AG09309 (cell line): ENCODE measurements around the gene CCT8L2.
"Not testable (repeated sequence)": the region's sequence is repeated elsewhere in the genome, so short reads cannot be mapped to it uniquely, and the experiment has no call there.

Source experiments
- DNase-seq: peaks from one replicate; pipeline ENCODE4 v3.0.0-alpha.2; 2010; ENCODE audit warnings: low read depth
- H3K4me3 ChIP-seq: 2 replicates; pipeline ENCODE4 v1.5.1; 2011; ENCODE audit warnings: mild to moderate bottlenecking, low read depth, low read length, moderate library complexity; ENCODE audit not compliant: control insufficient read depth
- CTCF ChIP-seq: IDR thresholded peaks from 2 replicates; pipeline ENCODE4 v1.5.1; 2011; ENCODE audit warnings: mild to moderate bottlenecking, low read depth, low read length, inconsistent platforms; ENCODE audit not compliant: insufficient read depth, control insufficient read depth; ENCODE audit errors: missing control alignments

CCT8L2 gene

GRCh38 chr22:16603448-16603768 is 10.8 kb upstream of the CCT8L2 start:
- no peak for DNase-seq
- no peak overlapping the region for H3K4me3 ChIP-seq
- no peak for TF ChIP-seq CTCF

- DNase-seq, H3K4me3 ChIP-seq: not testable (repeated sequence)
Observed at GRCh38 chr22:16602728-16603447, 10.3 kb upstream of the CCT8L2 start.

DNA sequence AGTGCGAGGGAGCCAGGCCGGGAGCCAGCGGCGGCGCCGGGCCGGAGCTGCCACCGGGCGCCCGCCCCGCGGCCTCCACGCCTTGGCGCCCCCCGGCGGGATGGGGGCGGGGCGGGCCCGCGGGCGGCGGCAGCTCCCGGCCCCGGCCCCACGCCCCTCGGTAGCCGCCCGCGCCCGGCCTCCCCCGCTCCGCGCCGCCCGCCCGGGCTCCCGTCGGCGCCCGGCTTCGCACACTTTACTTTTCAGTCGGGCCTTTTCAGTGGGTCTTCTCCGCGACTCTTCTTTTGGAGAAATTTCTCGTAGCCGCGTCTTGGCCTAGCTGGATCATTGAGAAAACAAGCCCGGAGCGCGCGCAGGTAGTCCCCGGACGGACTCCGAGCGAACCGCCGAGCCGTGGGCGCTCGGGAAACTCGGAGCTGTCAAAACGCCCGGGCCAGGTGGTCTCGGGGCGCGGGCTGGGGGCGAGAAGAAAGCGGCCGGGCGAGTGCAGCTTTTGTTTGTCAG is 9.7 kb upstream of the CCT8L2 start:
- DNase-seq, H3K4me3 ChIP-seq: not testable (repeated sequence)

DNA sequence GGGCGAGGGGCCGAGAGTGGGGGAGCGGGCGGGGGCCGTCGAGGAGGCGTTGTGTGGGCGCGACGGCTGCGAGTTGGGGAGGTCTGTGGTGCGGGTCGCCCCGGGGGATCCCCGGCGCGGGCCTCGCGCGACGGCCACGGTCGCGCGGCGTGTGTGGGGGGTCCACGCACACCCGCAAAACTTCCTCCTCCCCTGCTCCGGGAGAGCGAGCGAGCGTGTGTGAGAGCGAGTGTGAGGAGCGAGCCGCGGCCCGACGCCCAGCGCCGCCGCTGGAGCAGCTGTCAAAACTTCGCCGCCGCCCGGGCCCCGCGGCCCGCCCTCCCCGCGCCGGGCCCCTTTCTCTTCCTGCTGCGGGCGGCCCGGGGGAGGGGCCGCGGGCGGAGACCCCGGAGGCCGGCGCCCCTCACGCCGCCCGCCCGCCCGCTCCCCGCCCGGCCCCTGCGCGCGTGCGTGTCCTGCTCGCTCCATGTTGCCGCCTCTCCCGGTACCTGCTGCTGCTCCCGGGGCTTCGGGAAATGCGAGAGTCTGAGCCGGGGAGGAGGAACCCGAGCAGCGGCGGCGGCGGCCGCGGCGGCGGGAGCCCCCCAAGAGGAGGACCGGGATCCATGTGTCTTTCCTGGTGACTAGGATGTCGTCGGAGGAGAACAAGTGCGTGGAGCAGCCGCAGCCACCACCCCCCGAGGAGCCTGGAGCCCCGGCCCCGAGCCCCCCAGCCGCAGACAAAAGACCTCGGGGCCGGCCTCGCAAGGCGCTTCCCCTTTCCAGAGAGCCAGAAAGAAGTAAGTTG is 9.0 kb upstream of the CCT8L2 start:
- H3K4me3 ChIP-seq = no peak overlapping the region
- TF ChIP-seq CTCF = no peak

GRCh38 chr22:16600644-16601436 is 8.2 kb upstream of the CCT8L2 start:
- H3K4me3 ChIP-seq, DNase-seq: not testable (repeated sequence)

More for the DNA sequence above, 9.0 kb upstream of the CCT8L2 start:
- no peak for DNase-seq

- H3K4me3 ChIP-seq = not testable (repeated sequence)
Observed at GRCh38 chr22:16599648-16600047, 7.0 kb upstream of the CCT8L2 start.

GRCh38 chr22:16595251-16595650 is 2.6 kb upstream of the CCT8L2 start:
- not testable (repeated sequence) for H3K4me3 ChIP-seq, DNase-seq

More at GRCh38 chr22:16599648-16600047, 7.0 kb upstream of the CCT8L2 start:
- DNase-seq = not testable (repeated sequence)

GRCh38 chr22:16594026-16594425 is 1.4 kb upstream of the CCT8L2 start:
- no peak for DNase-seq
- H3K4me3 ChIP-seq = no peak overlapping the region
- TF ChIP-seq CTCF = no peak

DNA sequence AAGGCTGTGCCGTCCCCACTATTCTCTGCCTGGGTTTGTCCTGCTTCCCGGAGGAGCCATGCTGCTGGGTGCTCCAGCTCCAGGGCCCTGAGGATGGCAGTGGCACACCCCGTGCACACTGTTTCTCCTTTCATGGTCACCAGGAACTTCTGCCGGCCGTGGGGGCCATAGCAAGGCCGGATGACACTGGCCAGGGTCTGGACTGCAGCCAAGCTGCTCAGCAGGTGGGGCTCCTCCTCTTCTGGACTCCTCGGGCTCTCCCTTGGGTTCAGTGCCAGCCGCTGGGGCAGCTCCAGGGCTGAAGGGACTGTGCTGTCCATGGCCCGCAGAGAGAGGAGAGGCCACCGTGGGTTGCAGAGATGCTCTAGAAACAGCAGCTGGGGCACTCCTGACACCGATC is 379 bp downstream of the CCT8L2 start:
- not testable (repeated sequence) for DNase-seq

DNA sequence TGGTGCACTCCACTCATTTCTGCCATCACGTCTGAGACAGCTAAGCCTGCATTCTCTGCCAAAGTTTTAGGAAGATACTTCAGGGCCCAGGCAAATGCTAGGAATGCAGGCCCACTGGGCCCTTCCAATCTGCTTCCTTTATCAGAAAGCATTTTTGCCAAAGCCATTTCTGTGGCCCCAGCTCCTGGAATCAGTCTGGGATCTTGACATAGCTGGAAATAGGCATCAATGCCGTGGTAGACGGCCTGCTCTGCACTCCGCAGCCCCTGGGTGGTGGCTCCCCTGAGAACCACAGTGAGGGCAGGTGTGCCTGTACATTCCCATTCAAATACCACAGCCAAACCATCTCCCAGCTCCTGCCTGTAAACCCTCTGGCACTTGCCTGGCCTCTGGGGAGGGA is 1.5 kb downstream of the CCT8L2 start:
- DNase-seq, H3K4me3 ChIP-seq: not testable (repeated sequence)

More for the DNA sequence above, 379 bp downstream of the CCT8L2 start:
- H3K4me3 ChIP-seq = not testable (repeated sequence)
